ENCODE results near the gene MYO19.
"Not testable (repeated sequence)": the region's sequence is repeated elsewhere in the genome, so short reads cannot be mapped to it uniquely, and the experiment has no call there.

MYO19 gene

DNA sequence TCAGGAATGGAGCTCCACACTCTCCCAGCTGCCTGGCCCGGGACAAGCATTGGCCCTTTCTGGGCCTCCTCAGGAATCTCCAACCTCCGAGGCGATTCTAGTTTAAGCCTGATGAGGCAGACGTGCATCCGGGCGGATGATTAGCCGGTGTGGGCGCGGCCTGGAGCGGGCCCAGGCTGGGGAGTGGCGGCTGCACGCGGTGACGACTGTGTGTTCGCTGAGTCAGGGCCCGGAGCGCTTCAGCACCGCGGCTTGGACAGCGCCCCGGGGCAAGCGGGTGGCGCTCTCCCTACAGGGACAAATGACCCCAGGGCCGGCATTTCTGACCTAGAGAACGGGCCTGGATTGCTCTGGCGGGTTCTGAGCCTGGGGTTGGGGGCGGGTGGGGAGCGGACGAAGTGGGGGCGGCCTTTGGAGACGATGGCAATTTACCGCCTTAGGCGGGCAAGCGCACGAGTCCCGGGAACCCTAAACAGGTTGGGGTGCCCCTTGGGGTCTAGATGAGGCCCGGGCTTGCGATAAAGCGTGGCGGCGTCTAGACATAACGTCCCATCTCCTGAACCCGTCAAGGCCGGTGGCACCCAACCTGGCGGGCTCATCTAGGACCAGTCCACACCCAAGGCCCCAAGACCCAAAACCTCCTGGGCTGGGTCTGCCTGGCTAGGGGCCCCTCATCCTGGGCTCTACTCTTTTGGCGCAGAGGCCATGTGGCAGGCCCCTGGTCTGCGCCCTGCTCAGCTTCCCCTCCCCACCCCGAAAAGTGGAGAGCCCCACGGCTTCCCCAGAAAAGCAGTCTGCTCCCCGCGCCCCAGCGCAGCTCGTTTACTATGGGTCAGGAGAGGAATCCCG, 70.5 kb downstream of the MYO19 start:
- Histone ChIP-seq H3K4me3 (no peak overlapping the region), H3K27ac (no peak overlapping the region)
- DNase-seq (ENCODE audit: low spot score): no peak
- TF ChIP-seq CTCF (IDR thresholded peaks at IDR 0.05): no peak

DNA sequence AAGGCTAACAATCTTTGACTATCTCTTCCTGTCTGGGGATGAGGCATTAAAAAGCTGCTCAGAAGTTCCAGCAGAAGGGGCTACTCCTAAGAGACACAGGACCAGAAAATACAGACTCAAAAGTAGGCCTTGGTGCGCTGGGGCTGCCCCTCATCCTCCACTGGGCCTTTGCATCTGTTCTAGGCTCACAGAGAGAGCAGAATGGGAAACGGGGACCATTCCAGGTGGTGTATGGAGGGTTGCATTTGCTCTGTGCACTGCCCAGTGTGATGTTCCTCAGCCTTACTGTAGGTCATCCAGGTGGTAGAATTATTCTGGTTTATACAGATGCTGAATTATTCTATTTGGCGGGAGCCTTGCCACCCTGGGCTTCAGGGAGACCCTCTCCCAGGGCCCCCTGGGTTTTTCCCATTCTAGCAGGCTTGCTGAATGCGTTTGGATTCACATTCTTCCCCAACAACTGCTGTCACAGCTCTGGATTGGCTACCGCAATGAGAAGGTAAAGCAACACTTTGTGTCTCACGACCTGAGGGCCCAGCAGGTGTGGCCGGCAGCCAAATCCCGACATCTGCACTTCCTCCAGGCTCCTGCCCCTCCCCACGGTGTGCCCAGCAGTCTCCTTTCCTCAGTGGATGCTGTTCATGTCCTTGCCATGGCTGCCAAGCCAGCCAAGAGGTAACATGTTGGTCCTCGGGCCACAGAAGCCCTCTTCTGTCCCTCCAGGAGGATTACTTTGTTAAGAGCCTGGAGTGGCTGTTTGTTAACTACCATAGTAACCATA, 73.1 kb downstream of the MYO19 start:
- TF ChIP-seq CTCF (IDR thresholded peaks at IDR 0.05): no peak
- DNase-seq (ENCODE audit: low spot score): no peak
- Histone ChIP-seq H3K27ac (no peak overlapping the region), H3K4me3 (no peak overlapping the region)

GRCh38 chr17:36460265-36460937, 74.3 kb downstream of the MYO19 start:
- H3K27ac ChIP-seq: no peak overlapping the region
- no peak for DNase-seq (ENCODE audit: low spot score)
- no peak overlapping the region for H3K4me3 ChIP-seq
- no peak for TF ChIP-seq CTCF (IDR thresholded peaks at IDR 0.05)

GRCh38 chr17:36459601-36460000, 75.1 kb downstream of the MYO19 start:
- DNase-seq (ENCODE audit: low spot score): no peak
- no peak overlapping the region for H3K27ac ChIP-seq

GRCh38 chr17:36459045-36459444, 75.6 kb downstream of the MYO19 start:
- DNase-seq (ENCODE audit: low spot score): no peak
- no peak for TF ChIP-seq CTCF (IDR thresholded peaks at IDR 0.05)
- Histone ChIP-seq H3K27ac (no peak overlapping the region), H3K4me3 (no peak overlapping the region)

More at GRCh38 chr17:36459601-36460000, 75.1 kb downstream of the MYO19 start:
- H3K4me3 ChIP-seq: no peak overlapping the region
- TF ChIP-seq CTCF (IDR thresholded peaks at IDR 0.05): no peak

DNA sequence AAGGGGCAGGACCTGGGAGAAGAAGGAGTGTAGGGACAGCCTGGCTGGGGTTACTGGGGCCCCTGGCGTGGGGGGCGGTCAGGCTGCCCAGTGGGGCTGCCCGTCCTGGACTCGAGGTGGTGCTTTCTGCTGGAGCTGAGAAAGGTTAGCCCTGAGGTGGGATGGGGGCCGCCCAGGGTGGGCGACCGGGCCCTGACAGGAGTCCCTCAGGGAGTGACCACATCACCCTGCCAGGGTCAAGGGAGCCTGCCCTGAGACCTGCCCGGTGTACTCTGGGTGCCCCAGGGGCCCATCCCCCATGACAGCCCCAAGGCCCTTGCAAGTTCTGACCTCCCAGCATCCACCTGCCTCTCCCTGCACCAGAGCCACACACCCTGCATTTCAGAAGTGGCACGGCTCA, 77.0 kb downstream of the MYO19 start:
- not testable (repeated sequence) for H3K27ac ChIP-seq; H3K4me3 ChIP-seq; DNase-seq (ENCODE audit: low spot score)

- not testable (repeated sequence) for H3K4me3 ChIP-seq; DNase-seq (ENCODE audit: low spot score); H3K27ac ChIP-seq
Measured at GRCh38 chr17:36452888-36453287, 81.8 kb downstream of the MYO19 start.

DNA sequence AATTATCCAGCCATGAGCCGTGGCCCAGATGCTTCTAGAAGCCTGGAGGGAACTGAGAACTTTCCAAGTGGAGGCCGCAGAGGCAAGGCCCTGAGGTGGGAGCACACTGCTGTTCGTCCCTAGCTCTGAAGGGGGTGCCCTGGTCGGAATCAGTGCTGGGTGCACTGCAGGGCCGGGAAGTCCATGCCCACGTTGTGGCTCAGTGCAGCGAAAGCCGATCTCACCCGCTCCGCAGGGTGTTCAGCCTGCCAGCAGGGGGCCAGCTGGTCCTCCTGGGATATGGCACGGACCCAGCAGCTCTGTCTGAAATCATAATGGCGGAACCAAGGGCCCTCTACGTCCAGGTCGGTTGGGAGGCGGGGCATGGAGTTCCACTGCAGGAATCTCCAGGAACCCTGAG, 84.7 kb downstream of the MYO19 start:
- not testable (repeated sequence) for H3K4me3 ChIP-seq; H3K27ac ChIP-seq; DNase-seq (ENCODE audit: low spot score)

Measured in coronary artery (tissue), 2 donors.